OCI-LY7 (cell line): ENCODE data around the gene STAT4.

ENCODE experiments used
- EZH2phosphoT487 ChIP-seq: fragments of 200-600 bp; sonication (generic); IDR thresholded peaks from 2 replicates; pipeline ENCODE4 v1.6.1; 2018; ENCODE audit warnings: low read depth, borderline replicate concordance, mild to moderate bottlenecking, mixed run types, antibody characterized with exemption, low read length, moderate library complexity, mixed read lengths
- TF ChIP-seq, protein P1 (sequence below): fragments of 200-600 bp; sonication (generic); conservative IDR thresholded peaks from 2 replicates; pipeline ENCODE4 v1.5.1; 2014; ENCODE audit warnings: mild to moderate bottlenecking, antibody characterized with exemption, low read length, moderate library complexity, mixed read lengths

DNA sequence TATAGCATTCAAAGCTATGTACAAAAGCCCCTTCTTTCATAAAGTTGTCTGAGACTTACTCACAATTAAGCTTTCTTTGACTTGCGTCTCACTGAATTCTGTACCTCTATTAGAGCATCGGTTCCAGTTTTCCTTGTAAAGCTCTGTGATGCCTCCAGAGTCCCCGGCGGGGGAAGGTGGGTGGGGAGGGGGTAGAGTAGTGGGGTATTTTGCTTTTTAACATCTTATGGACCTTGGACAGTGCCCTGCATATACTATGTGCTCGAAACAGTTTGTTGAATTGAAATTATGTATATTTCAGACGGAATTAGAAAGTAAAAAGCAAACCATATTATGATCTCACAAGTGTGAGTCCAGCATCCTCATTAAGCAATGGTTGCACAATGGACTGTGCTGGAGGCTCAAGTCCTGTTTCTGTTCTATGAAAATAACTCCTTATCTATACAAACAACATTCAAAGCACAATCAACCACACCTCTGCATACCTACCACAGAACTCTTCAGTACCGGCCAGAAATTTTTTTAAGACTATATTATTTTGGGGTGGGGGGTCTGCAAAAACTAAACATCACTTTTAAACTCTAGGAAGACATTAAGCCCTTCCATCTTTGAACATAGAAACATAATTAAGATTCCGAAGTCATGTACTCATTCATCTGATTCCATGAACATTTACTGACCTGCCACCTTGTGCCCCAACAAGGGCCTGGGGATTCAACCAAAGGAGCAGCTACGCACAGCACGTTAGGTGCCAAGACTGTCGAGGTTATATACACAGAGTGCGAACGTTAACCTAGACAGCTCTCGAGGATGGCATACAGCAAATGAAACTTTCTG lies 137.7 kb downstream of the STAT4 start:
- no peak for TF ChIP-seq EZH2phosphoT487
- TF ChIP-seq, protein P1, sequence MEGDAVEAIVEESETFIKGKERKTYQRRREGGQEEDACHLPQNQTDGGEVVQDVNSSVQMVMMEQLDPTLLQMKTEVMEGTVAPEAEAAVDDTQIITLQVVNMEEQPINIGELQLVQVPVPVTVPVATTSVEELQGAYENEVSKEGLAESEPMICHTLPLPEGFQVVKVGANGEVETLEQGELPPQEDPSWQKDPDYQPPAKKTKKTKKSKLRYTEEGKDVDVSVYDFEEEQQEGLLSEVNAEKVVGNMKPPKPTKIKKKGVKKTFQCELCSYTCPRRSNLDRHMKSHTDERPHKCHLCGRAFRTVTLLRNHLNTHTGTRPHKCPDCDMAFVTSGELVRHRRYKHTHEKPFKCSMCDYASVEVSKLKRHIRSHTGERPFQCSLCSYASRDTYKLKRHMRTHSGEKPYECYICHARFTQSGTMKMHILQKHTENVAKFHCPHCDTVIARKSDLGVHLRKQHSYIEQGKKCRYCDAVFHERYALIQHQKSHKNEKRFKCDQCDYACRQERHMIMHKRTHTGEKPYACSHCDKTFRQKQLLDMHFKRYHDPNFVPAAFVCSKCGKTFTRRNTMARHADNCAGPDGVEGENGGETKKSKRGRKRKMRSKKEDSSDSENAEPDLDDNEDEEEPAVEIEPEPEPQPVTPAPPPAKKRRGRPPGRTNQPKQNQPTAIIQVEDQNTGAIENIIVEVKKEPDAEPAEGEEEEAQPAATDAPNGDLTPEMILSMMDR, result no peak; the same call in 1 of the 2 replicates
